ENCODE data around the gene NBAS.
"Not testable (repeated sequence)": the region's sequence is repeated elsewhere in the genome, so short reads cannot be mapped to it uniquely, and the experiment has no call there.

Gene NBAS

DNA sequence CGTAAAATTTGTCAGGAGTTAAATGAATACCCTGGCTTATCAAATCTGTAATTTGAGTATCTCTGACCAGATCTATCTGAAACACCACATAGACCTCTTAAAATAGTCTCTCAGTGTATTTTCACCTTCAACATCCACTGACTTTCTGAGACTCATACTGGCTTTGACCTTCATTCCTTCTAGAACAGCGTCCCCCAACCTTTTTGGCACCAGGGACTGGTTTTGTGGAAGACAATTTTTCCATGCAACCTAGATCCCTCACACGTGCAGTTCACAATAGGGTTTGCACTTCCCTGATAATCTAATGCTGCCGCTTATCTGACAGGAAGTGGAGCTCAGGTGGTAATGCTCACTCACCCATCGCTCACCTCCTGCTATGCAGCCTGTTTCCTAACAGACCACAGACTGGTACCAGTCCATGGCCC lies 3.2 kb downstream of the NBAS start:
- DNase-seq, result no peak

DNA sequence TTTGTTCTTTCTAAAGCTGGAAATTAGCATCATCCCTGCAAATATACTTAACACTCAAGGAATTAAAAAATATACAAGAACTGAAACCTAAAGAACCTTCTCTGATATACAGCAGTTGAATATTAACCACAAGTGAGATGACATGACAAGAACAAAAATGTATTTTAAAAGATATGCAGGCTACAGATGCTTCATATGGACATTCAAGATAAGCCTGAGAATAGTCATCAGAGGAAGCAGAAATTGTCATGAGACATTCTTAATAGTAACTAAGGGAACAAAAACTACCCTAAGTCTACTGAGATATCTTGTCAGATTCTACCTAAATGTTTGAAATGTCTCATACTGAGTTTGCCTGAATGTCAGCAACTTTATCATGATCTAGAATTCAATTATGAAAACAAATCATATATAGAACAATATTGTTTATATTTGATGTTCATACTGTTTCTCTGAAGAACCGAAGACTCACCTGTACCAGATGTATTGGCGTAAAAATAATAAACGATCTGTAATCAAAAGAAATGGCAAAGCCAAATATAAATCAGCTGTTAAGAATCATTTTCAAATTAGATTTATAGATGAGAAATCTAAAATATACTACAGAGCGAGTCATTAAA lies 4.7 kb downstream of the NBAS start:
- no peak for DNase-seq

DNA sequence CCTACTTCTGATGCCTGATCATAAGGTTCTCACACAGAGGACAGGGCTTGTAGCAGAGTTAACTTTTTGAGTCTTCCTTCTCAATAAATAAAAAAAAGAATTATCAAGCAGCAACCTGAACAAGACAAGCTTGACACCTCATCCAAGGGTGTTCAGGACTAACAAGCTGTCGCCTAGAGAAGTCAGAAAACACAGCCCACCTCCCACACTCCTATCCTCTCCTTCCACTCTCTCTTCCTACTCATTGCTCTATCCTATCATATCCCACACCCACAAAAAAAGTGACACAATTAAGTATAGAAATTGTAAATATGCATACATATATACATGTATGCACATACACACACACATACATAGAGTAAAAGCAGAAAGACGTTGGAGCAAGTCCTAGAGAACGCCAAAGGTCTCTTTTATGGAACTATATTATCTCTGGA lies 5.4 kb downstream of the NBAS start:
- no peak for DNase-seq

DNA sequence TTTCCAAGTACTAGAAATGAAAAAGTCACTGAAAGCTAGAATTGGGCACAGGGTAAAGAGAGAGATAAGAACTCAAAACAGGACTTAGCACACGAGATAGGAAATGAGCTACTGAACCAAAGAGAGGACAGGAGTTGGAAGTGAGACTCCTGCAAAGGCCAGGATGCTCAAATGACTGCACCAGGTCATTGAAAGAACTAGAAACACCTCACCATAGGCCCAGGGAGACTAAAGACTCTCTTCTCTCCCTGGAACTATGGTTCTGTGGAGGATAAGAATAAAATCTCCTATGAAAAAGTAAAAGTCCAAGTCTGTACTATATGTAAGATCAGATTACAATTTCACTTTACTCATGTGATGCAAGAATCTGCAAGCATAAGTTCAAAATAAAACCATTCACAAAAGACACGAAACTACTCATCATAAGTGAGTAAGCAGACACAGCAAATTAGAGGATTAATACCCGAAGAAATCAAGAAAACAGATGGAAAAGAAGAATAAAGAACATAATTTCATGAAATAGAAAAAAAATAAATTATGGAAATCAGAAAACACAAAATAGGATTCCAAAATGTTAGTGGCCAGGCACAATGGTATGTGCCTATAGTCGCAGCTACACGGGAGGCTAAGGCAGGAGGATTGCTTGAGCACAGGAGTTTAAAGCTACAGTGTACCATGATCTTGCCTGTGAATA lies 6.5 kb downstream of the NBAS start:
- DNase-seq, result no peak

DNA sequence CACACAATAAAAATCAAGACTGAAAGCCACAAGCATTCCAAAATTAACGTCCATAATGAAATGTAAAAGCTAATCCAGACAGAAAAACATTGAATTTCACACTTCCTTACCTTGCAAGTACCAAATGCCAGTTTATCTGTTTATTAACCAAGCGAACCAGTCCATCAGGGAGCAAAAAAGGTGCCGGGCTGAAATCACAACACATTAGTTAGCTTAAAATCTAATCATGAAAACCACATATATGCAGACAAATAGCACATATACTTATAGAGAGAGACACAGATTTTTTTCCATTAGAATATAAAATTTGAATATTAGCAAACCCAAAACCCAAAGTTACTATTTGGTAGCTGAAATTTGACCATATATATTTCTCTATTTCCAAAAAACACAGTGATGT lies 7.2 kb downstream of the NBAS start:
- DNase-seq, result no peak

DNA sequence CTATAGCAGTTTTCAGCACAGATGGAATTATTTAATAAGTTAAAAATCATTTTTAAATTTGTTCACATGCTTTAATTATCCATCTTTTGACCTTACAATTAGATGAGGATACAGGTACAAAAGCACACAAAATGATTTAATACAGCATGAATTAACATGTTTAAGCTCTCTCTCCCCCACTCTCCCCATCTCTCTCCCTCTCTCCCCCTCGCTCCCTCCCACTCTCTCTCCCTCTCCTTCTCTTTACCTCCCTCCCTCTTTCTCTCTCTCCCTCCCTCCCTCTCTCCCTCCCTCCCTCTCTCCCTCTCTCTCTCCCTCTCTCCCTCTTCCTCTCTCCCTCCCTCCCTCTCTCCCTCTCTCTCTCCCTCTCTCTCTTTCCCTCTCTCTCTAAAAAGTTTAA lies 7.6 kb downstream of the NBAS start:
- DNase-seq, result no peak

DNA sequence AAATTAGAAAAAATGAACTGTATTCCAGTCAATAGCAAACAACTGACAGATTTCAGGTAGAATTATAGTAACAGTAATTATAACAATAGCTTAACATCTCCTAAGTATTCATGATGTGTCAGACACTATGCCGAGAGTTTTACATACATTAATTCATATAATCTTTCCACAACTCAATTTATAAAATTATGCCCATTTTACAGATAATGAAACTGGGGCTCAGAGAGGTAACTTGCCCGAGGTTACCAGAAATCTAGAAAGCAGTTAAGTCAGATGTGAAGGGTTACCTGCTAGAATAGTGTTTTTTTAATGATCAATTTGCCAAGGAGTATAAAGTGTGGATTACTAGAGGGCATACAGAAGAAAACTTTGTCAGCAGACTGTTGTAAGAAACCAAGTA lies 12.2 kb downstream of the NBAS start:
- no peak for DNase-seq

DNA sequence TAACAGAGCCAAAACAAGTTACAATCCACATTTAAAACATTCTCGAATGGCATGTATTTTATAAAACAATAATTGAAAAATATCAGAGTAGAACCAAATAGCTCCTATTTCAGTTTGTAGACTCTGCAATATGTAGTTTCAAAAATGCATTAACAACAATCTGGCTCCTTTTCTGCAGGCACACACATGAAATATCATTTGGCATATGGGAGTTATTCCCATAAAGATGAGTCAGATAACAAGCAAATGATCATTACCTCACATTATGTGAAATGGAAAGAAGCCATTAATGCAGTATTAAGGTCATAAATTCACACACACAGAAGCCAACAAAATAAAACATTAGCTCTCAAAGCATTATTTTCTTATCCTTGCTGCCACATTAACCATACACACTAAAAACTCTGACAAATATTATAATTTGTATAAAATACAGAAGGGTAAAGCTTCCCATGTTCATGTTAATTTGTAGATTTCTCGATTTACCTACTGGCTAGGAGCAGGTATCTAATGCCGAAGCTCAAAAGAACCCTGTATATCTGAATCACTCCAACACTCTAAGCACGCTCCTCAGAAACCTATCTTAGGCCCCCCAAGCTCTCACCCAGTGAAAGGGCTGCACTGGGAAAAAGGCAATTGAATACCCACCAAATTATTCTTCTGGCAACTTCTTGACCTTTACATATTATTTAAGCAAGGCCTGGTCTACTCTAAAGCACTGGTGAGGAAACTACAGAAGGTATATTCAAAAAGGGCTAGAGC lies 13.8 kb downstream of the NBAS start:
- DNase-seq, result no peak

DNA sequence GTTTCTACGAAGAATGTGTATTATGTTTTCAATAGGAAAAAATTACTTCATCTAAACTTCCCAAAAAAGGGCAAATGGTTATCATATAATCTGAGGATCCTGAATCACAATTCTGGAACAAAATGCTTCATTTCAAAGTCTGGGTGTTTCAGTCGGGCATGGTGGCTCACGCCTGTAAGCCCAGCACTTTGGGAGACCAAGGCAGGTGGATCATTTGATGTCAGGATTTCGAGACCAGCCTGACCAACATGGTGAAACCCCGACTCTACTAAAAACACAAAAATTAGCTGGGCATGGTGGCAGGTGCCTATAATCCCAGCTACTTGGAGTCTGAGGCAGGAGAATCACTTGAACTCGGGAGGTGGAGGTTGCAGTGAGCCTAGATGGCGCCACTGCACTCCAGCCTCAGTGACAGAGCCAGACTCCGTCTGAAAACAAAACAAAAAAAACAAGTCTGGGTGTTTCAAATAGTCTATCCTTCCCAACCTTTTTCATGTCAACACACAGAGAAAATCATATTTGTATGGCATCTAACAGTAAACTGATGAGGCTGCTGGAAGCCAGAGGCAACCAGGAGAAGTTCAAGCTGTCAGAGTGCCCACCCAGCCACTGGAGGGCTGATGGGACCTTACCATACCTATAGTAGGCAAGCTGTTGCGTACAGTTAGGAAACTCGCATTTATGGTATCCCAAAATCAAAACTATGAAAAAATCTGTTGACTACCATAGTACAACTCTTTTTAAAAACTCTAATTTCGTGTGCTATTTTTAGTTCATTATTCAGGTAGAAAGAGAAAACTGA lies 14.6 kb downstream of the NBAS start:
- no peak for DNase-seq

DNA sequence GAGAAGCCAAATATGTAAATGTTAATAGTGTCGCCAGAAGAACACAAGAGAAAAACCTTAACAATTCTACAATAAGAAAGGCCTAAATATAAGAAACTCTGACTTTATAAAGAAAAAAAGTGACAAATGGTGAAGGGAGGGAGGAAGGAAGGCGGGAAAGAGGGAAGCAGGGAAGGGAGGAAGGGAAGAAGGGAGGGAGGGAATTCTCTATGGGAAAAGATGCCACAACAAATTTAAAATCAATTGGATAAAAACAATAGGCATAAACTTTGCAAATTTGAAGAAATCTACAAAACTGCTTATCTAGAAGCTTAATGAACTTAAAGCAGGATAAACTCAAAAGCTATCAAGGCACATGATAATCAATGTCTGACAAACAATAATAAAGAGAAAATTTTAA lies 16.9 kb downstream of the NBAS start:
- no peak for DNase-seq

DNA sequence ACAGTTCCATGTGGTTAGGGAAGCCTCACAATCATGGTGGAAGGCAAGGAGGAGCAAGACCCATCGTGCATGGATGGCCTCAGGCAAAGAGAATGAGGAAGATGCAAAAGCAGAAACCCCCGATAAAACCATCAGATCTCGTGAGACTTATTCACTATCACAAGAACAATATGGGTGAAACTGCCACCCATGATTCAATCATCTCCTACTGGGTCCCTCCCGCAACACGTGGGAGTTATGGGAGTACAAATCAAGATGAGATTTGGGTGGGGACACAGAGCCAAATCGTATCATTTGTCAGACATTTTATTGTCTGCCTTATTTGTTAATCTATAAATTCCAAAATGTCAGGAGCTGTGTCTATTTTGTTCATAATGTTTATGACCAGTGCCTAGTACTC lies 17.6 kb downstream of the NBAS start:
- no peak for DNase-seq

DNA sequence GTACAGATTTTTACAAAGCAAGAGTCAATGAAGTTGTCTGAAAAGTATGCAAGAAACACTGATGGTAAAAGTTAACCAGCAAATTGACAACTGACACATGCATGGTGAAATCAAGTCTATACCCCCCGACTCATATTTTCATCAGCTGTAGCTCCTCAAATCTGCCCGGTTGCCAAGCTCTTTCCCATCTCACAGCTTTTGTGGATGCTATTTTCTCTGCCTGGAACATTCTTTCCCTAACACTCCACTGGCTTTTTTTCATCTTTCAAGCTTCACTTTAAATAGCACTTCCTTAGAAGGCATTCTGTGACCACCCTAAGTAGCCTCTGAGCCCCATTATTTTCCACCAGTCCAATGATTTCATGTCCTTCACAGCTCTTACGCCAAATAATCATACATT lies 18.1 kb downstream of the NBAS start:
- no peak for DNase-seq

DNA sequence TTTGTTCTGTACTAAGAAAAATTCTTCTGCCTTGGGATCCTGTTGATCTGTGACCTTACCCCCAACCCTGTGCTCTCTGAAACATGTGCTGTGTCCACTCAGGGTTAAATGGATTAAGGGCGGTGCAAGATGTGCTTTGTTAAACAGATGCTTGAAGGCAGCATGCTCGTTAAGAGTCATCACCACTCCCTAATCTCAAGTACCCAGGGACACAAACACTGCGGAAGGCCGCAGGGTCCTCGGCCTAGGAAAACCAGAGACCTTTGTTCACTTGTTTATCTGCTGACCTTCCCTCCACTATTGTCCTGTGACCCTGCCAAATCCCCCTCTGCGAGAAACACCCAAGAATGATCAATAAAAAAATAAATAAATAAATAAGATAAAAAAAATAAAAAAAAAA lies 18.9 kb downstream of the NBAS start:
- DNase-seq, result not testable (repeated sequence)

DNA sequence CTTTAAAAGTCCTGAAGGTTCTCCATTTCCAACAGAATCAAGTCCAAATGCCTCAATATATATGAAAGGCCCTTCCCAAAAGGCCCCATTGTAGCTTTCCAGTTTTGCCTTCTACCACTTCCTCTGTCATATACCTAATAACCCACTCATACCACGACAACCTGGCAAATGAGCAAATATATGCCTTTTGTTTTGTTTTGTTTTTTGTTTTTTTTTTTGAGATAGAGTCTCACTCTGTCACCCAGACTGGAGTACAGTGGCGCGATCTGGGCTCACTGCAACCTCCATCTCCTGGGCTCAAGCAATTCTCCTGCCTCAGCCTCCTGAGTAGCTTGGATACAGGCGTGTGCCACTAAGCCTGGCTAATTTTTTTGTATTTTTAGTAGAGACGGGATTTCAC lies 20.6 kb downstream of the NBAS start:
- not testable (repeated sequence) for DNase-seq

DNA sequence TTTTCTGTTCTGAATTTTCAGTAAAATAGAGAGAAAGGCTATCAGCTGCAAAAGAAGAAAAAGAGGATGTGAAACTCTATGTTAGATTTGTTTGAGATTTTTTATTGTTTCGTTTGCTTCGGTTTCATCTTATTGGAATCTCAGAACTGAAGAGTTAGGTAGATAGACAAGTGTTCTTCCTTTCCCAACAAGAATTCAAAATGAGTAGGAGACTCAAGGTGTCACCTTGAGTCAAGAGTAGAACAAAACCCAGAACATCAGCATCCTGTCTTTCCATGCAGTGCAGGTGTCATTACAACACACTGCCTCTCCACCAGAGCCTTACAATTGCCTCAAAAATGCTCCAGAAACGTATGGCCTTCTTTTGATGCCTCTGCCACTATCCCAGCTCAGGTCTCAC lies 21.1 kb downstream of the NBAS start:
- DNase-seq, result no peak

DNA sequence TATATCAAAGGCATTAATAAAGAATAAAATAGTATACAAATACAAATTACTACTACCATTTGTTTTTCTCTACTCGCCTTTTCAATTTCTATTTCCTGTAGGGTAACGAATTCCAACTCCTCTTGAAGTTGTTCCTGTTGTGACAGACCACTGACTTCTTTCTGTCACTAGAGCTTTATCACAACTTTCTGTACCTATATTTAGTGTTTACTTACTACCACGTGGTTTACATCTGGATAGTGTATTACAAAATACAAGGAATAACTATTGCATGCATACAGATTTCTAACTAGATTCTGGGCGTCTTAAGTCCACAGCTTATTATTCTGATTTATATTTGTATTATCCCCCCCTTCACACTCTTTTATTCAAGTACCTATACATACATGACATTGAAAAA lies 22.3 kb downstream of the NBAS start:
- no peak for DNase-seq

DNA sequence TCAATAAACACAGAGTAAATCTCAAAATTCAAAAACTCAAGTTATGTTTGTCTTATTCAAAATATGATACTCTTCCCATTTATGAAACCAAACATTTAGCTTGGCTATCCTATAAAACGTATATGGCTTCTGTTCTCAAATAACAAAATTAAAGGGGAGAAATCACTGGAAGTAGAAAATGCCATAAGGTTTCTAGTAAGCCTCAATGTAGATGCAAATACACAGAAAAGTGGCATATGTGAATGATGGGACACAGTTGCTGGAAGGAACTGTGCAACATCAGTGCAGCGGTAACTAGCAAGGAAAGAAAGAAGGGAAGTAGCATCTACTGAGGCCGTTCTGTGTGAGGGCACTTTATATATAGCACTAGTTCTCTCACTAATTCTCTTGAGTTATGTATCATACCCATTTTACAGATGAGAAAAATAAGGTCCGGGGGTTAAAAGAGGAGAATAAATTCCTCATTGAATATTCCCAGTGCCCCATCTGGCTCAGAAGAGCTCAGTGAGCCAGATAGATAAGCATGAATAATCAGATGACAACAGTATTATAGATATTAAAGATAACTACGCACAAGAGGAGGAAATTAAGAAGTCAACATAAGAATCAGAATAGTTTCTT lies 27.2 kb downstream of the NBAS start:
- DNase-seq, result no peak

DNA sequence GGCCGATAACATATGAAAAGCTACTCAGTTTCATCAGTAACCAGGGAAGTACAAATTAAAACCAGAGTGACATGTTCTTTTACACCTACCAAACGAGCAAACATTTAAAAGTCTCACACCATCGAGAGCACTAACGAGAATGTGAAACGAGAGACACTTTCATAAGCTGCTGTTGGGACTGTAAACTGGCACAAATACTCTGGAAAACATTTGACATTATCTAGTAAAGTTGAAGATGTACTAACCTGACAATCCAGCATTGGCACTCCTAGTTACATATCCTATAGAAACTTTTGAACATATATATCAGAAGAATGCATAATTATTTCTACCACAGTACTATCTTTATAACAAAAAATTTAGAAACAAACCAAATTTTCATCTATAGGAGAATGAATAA lies 28.1 kb downstream of the NBAS start:
- DNase-seq, result no peak

DNA sequence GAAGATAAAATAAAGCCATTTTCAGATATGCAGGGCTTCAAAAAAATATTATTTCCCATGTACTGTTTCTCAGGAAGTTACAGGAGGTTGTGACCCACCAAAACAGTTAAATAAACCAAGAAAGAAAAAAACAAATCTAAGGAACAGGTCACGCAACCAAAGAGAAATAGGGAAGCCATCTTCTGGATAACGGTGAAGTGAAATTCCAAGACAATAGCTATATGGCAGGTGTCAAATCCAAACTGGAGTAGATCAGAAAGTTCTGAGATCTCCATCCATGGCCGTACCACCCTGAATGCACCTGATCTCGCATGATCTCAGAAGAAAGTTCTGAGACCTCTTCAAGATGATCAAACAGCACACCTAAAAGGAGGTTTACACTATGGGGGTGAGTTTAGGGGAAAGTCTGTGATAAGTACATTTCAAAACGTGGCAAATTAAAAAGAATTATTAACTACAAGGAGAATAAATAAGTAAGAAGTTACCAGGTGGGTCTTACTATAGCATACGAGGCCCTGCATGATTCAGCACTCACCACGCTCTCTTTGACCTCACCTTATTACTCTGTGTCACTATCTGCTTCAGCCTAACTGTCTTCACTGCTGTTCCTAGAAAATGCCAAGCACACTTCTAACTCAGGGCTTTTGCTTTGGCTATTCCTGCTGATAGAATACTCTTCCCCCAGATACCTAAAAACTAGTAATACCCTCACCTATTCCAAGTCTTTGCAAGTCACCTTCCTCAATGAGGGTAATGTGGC lies 29.9 kb downstream of the NBAS start:
- no peak for DNase-seq

DNA sequence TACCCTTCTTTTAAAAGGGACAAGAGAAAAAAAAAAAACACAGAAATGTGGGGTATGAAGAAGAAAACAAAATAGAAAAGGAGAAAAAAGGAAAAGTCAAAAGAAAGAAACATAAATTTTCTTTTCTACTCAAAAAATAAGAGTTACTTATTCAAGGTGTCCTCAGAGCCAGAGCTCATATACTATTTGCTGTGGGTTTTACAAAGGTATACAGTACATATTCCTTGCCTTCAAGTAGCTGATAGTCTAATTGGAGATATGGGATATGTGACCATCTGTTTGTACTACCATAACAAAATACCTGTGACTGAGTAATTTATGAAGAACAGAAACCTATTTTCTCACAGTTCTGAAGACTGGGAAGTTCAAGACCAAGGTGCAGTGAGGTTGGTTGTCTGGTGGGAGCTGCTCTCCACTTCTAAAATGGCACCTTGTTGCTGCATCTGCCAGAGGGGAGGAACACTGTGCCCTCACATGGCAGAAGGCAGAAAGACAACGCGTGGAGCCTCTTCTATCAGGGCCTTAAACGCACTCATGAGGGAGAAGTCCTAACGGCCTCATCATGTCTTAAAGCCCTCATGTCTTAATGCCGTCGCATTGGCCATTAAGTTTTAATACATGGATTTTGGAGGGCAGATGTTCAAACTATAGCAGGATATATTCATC lies 33.9 kb downstream of the NBAS start:
- no peak for DNase-seq

DNA sequence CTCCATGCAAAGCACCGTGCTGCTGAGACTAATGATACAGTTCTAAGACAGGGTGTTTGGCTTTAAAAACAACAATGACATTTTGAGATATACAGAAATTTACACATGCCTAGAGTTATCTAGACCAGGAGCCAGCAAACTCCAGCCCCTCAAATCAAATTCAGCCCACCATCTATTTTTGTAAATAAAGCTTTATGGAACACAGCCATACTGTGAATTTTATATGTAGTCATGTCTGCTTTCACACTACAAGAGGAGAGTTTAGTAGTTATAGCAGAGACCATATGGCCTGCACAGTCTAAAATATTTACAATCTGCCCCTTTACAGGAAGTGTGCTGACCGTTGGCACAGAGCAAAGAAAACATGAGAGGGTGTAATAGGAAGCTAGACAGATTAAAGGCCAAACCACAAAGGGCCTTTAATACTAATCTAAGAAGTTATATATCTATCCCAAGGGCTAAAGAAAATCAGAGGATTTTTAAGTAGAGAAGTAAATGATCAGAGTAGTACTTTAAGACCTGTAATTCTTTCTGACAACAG lies 39.4 kb downstream of the NBAS start:
- no peak for DNase-seq
